GM19099 (cell line): ENCODE data around the gene RASA2.

Source experiments
- POLR2A ChIP-seq: IDR thresholded peaks from 3 replicates; pipeline ENCODE4 v1.6.1; 2011; ENCODE audit warnings: low read depth; ENCODE audit not compliant: insufficient read length; ENCODE audit errors: extremely low read depth

Gene RASA2

GRCh38 chr3:141561426-141562034, 74.7 kb downstream of the RASA2 start:
- TF ChIP-seq POLR2A = no peak

GRCh38 chr3:141564241-141564640, 77.4 kb downstream of the RASA2 start:
- no peak for TF ChIP-seq POLR2A

GRCh38 chr3:141570068-141570467, 83.2 kb downstream of the RASA2 start:
- no peak for TF ChIP-seq POLR2A

GRCh38 chr3:141575879-141576743, 89.3 kb downstream of the RASA2 start:
- TF ChIP-seq POLR2A = no peak

- no peak for TF ChIP-seq POLR2A
These were observed 89.9 kb downstream of the RASA2 start for GRCh38 chr3:141576744-141577052.

- no peak for TF ChIP-seq POLR2A
These were observed 91.6 kb downstream of the RASA2 start for GRCh38 chr3:141578202-141578973.

- TF ChIP-seq POLR2A = no peak
These were observed 107.5 kb downstream of the RASA2 start for GRCh38 chr3:141594357-141594756.

GRCh38 chr3:141597931-141598330, 111.1 kb downstream of the RASA2 start:
- no peak for TF ChIP-seq POLR2A

- TF ChIP-seq POLR2A = no peak
These were observed 113.5 kb downstream of the RASA2 start for GRCh38 chr3:141600331-141600730.

- TF ChIP-seq POLR2A = no peak
These were observed 115.9 kb downstream of the RASA2 start for GRCh38 chr3:141602706-141603105.

- no peak for TF ChIP-seq POLR2A
These were observed 116.7 kb downstream of the RASA2 start for GRCh38 chr3:141603473-141604035.

- no peak for TF ChIP-seq POLR2A
These were observed 119.1 kb downstream of the RASA2 start for GRCh38 chr3:141605883-141606282.

- TF ChIP-seq POLR2A = no peak
These were observed 121.6 kb downstream of the RASA2 start for GRCh38 chr3:141608438-141608837.

- no peak for TF ChIP-seq POLR2A
These were observed 124.1 kb downstream of the RASA2 start for GRCh38 chr3:141610939-141611338.

- TF ChIP-seq POLR2A = no peak
These were observed 131.5 kb downstream of the RASA2 start for GRCh38 chr3:141618103-141618910.

GRCh38 chr3:141618938-141619337, 132.1 kb downstream of the RASA2 start:
- TF ChIP-seq POLR2A = no peak
